Thymus (tissue), 11 donors: ENCODE measurements around the gene CNTNAP5. TPM values are rescaled to one million over a fixed set of nuclear protein-coding genes. Genes with fewer than 3 reads are reported as not detected.

Source experiments
- DNase-seq, 9 donors: peaks; one replicate each; pipeline ENCODE4 v3.0.0-alpha.2; 2013; ENCODE audit warnings: low spot score in 9 of 9, low read depth in 6 of 9, missing footprints in 1 of 9
- H3K27ac ChIP-seq, 2 donors: one replicate each; pipeline ENCODE4 v1.5.1; 2013; ENCODE audit warnings: control low read depth in 1 of 2, low read depth in 1 of 2, low read length in 1 of 2, mild to moderate bottlenecking in 1 of 2, moderate library complexity in 1 of 2
- H3K27me3 ChIP-seq, 2 donors: one replicate each; pipeline ENCODE4 v1.5.1; 2013; ENCODE audit warnings: low read length in 1 of 2; ENCODE audit not compliant: control insufficient read depth in 2 of 2, insufficient read depth in 1 of 2
- H3K36me3 ChIP-seq, 2 donors: one replicate each; pipeline ENCODE4 v1.5.1; 2013; ENCODE audit warnings: low read length in 1 of 2, mild to moderate bottlenecking in 1 of 2, moderate library complexity in 1 of 2; ENCODE audit not compliant: control insufficient read depth in 2 of 2, insufficient read depth in 2 of 2
- H3K4me1 ChIP-seq, 2 donors: one replicate each; pipeline ENCODE4 v1.5.1; 2013; ENCODE audit warnings: low read length in 2 of 2; ENCODE audit not compliant: control insufficient read depth in 2 of 2, insufficient read depth in 2 of 2
- H3K4me3 ChIP-seq, 2 donors: one replicate each; pipeline ENCODE4 v1.5.1; 2013; ENCODE audit warnings: low read length in 2 of 2, control low read depth in 1 of 2, mild to moderate bottlenecking in 1 of 2
- H3K9me3 ChIP-seq, 2 donors: one replicate each; pipeline ENCODE4 v1.5.1; 2013; ENCODE audit warnings: low read length in 1 of 2, mild to moderate bottlenecking in 1 of 2; ENCODE audit not compliant: control insufficient read depth in 2 of 2, insufficient read depth in 1 of 2
- WGBS: extraction: QIAGEN DNeasy Blood & Tissue Kit; methylation state at CpG from one replicate; pipeline ENCODE4 v1.1.7; 2013; 5-methylcytosine and 5-hydroxymethylcytosine counted together
- polyA plus RNA-seq: library from polyadenylated mRNA; stranded (reverse); fragments of 200-250 nt; gene quantifications from one replicate; pipeline ENCODE4 v1.2.3, GENCODE V29; 2013
- total RNA-seq: library from RNA; stranded (reverse); fragments of 120-200 nt; gene quantifications from one replicate; pipeline ENCODE4 v1.2.4, GENCODE V29; 2013
- donor health status: healthy.

CNTNAP5 gene
- total and polyA plus RNA-seq, 2 donors, result 0.02 to 0.14 TPM

DNA sequence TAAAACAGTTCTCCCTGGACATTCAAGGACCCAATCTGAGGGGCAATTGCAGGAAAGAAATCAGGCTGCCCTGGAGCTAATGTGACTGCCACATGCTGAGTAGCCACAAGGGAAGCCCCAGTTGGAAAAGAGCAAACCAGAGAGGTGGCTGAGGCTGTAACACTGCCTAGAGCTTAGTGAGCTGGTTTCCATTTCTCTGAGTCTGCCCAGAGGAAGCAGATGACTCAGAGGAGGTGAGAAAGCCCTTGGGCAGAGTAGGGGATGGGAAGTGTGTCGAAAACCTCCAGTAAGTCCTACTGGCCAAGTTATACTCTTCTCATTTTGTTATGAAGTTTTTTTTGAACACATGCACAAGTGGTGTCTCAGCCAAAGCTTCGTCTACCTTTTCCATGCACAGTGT, 753.0 kb downstream of the CNTNAP5 start:
- Histone ChIP-seq H3K4me1 (no peaks in the 10 kb centered on the region), H3K27me3 (no peaks in the 10 kb centered on the region), H3K27ac (no peak overlapping the region), H3K4me3 (no peak overlapping the region), H3K9me3 (no peaks in the 10 kb centered on the region), H3K36me3 (no peaks in the 10 kb centered on the region)
- 90% methylated on average over 2 of the region's 2 CpGs for WGBS
- no peak for DNase-seq

DNA sequence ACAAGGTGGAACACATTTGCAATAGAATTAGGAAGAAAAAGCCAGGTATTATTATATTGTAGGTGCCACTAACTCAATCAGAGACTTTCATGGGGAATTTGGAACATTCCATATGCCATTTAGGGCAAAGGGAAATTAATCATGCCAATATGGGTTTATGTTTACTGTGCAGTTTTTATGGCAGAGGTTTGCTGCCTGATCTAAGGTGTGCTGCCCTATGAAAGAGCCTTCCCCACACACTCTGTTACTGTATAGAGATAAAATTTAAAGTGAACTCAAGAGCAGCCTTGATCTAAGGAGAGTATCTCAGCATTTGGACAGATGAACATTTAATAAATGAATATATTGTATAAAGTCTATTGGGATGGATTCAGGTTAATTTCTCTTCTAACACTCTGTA, 771.6 kb downstream of the CNTNAP5 start:
- no peak overlapping the region for H3K27ac ChIP-seq
- H3K36me3 ChIP-seq, result no peaks in the 10 kb centered on the region
- DNase-seq, result no peak
- no peaks in the 10 kb centered on the region for H3K9me3 ChIP-seq
- no peaks in the 10 kb centered on the region for H3K27me3 ChIP-seq
- no peaks in the 10 kb centered on the region for H3K4me1 ChIP-seq
- no peak overlapping the region for H3K4me3 ChIP-seq

DNA sequence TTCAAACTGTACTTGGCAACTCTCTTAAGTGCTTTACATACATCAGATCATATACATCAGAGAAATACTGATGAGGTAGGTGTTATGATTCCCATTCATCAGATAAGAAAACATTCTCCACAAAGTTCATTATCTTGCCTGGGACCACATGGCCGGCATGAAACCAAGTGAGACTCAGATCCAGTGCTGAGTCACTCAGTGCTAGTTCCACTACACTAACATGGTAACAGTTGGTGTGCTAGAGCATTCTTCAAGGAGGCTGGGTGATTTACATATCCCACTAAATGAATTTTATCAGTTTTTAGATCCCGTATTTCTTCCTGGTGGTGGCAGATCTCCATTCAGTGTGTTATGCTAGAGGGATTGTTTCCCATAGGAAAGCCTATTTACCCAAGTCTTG, 772.0 kb downstream of the CNTNAP5 start:
- Histone ChIP-seq H3K4me1 (no peaks in the 10 kb centered on the region), H3K27ac (no peak overlapping the region), H3K27me3 (no peaks in the 10 kb centered on the region), H3K36me3 (no peaks in the 10 kb centered on the region), H3K4me3 (no peak overlapping the region), H3K9me3 (no peaks in the 10 kb centered on the region)
- 89% methylated on average over 2 of the region's 2 CpGs for WGBS
- no peak for DNase-seq

DNA sequence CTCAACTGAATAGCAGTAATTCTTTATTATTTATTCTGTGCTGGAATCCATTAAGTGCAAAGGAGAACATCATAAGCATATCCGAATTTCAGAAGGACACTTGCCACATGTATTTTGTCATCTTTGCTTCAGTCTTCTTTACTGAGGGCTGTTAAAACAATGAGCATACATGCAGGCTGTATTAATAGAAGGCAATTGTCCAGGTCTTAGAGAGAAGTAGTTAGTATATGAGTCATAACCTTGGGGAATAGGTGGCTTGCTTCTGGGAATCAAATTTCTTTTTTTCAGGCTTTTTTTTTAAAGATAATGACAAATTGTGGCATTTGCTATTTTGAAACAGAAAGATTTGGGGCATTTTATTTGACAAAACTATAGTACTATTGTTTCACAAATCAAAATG, 773.5 kb downstream of the CNTNAP5 start:
- Histone ChIP-seq H3K27ac (no peak overlapping the region), H3K4me1 (no peaks in the 10 kb centered on the region), H3K27me3 (no peaks in the 10 kb centered on the region), H3K4me3 (no peak overlapping the region), H3K36me3 (no peaks in the 10 kb centered on the region), H3K9me3 (no peaks in the 10 kb centered on the region)
- WGBS, result 91% methylated on average over 1 of the region's 1 CpG
- no peak for DNase-seq

DNA sequence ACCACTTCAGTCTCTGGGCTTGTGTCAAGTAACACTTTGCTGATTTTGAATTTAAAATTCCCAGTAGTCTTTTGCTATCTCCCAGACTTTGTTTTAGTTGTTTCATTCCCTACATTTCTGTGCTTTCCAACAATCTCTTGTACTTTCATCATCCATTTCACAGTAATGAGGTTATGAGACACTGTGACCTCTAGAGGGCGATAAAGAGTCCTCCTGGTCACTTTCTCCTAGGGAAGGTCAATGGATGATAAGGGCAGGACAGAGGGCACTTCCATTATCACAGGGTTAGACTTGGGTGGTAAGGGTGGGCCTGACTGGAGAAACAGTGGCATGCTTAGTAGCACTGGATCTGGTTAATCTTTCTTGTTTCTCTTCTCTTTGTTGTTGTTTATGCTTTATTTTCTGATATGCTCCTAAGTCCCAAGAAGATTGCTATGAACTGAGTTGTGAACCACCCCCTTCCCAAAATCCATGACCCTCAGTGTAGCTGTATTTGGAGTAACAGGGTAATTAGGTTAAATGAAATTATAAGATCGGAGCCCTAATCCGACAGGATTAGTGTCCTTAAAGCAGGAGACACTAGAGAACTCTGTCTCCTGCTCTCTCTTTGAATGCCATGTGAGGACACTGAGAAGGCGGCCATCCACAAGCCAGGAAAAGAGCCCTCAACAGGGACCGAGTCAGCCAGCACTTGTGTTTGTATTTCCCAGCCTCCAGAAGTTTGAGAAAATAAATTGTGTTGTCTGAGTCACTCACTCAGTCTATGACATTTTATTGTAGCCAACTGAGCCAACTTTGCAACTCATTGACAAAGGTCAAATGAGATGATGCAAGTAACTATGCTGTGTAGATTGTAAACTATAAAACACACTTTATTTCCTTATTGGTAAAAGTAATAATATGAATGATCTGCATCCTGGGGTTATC, 779.2 kb downstream of the CNTNAP5 start:
- DNase-seq, result peak in 3 of 9 donors; percentile 4 to 12 (median 4)
- H3K4me3 ChIP-seq, result no peak overlapping the region
- no peaks in the 10 kb centered on the region for H3K27me3 ChIP-seq
- H3K36me3 ChIP-seq, result no peaks in the 10 kb centered on the region
- no peaks in the 10 kb centered on the region for H3K4me1 ChIP-seq
- WGBS, result 57% methylated on average over 5 of the region's 5 CpGs
- no peaks in the 10 kb centered on the region for H3K9me3 ChIP-seq
- no peak overlapping the region for H3K27ac ChIP-seq

DNA sequence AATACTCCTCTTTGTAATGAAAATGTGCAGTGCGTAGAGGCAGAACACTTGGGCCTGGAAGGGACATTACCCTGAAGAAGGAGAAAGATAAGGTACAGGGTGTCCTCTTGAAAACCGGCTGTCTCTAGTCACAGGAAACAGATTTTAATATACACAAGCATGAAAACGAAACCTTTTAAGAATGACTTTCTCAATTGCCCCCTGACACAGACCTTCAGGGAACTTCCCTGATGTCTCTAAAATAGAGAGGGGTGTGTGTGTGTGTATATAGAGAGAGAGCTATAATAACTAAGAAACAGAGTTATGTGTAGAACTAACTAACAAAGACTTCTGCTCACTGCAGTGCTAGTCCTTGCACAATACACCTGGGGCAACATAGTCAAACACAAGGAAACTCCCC, 780.0 kb downstream of the CNTNAP5 start:
- no peaks in the 10 kb centered on the region for H3K36me3 ChIP-seq
- no peak overlapping the region for H3K4me3 ChIP-seq
- H3K9me3 ChIP-seq, result no peaks in the 10 kb centered on the region
- H3K4me1 ChIP-seq, result no peaks in the 10 kb centered on the region
- no peaks in the 10 kb centered on the region for H3K27me3 ChIP-seq
- H3K27ac ChIP-seq, result no peak overlapping the region
- 64% methylated on average over 3 of the region's 3 CpGs for WGBS
- DNase-seq, result no peak

DNA sequence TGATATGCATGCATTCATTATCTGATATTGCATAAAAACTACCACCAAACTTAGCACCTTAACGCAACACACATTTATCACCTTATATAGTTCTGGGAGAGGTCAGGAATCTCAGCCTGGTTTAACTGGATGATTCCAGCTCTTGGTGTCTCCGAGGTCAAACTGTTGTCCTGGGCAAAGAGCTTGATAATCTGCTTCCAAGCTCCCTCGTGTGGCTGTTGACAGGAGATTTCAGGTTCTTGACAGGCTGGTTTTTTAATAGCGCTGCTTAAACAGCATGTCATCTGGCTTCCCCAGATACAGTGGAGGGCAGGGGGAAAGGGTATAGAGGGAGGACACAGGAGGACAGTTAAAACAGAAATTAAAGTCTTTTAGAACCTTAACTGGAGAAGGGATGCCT, 785.0 kb downstream of the CNTNAP5 start:
- no peaks in the 10 kb centered on the region for H3K4me1 ChIP-seq
- no peak overlapping the region for H3K27ac ChIP-seq
- H3K4me3 ChIP-seq, result no peak overlapping the region
- DNase-seq, result no peak
- no peaks in the 10 kb centered on the region for H3K27me3 ChIP-seq
- WGBS, result 42% methylated on average over 4 of the region's 4 CpGs
- no peaks in the 10 kb centered on the region for H3K36me3 ChIP-seq
- H3K9me3 ChIP-seq, result no peaks in the 10 kb centered on the region

DNA sequence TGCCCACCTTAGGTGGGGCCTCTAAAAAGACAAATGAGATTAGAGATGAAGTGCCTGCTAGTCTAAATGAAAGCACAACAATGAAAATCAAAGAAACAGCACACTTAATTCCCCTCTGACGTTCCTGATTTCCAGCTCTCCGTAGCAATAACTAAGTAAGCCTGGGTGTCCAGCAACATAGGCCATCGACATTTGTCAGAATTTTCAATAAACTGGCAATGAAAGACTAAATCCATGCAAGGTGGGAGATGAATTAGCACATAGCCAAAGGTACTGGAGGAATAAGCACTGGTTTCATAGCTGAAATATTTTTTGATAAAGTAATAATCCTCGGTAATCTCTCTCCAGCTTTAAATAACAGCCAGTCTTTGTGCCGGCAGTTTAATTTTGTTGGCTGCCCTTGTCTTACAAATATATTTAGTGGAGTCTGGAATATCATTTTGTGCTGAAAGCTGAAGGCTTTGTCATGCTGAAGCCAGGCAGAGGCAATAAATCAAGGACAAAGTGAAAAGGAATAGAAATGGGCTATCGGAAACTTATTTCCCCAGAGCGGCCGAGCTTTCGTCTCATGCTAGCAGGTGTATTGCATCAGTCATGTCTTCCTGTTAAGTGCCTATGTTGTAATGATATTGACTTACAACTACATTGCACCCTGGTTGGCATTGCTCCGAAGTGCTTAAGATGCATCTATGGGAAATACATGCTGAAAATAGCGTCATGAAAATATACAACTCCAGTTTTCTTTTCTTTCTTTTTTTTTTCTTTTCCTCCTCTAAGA, 790.1 kb downstream of the CNTNAP5 start:
- 89% methylated on average over 11 of the region's 11 CpGs for WGBS
- Histone ChIP-seq H3K36me3 (no peaks in the 10 kb centered on the region), H3K27me3 (no peaks in the 10 kb centered on the region), H3K27ac (no peak overlapping the region), H3K4me1 (no peaks in the 10 kb centered on the region), H3K4me3 (no peak overlapping the region), H3K9me3 (no peaks in the 10 kb centered on the region)
- no peak for DNase-seq

DNA sequence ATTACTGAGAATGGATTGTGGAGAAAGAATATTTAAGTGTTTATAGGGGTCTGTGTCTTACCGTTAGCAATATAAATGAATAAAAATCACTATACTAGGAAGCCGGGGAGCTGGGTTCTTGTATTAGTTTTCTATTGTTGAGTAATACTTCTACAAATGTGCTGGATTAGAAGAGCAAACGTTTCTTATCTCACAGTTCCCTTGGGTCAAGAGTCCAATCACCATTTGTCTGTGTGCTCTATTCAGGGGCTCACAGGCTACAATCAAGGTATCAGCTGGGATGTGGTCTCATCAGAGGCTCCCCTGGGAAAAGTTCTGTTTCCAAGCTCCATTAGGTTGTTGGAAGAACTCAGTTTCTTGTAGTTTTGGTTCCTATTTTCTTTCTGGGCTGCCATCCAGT, 790.9 kb downstream of the CNTNAP5 start:
- 89% methylated on average over 3 of the region's 3 CpGs for WGBS
- DNase-seq, result no peak

More for the DNA sequence above, 790.9 kb downstream of the CNTNAP5 start:
- H3K9me3 ChIP-seq, result no peaks in the 10 kb centered on the region
- H3K27me3 ChIP-seq, result no peaks in the 10 kb centered on the region
- H3K27ac ChIP-seq, result no peak overlapping the region
- no peak overlapping the region for H3K4me3 ChIP-seq
- H3K36me3 ChIP-seq, result no peaks in the 10 kb centered on the region
- no peaks in the 10 kb centered on the region for H3K4me1 ChIP-seq
